Adrenal gland (tissue), 5 donors: Measurements from ENCODE around the gene RPL36A.
A peak's percentile ranks its signal among the peaks of the same experiment; 100 is the strongest.

Source experiments
- POLR2A ChIP-seq, 2 donors: fragments of 450-650 bp; IDR thresholded peaks; one replicate each; pipeline ENCODE4 v1.6.1; 2017; ENCODE audit warnings: antibody characterized with exemption in 2 of 2, mild to moderate bottlenecking in 2 of 2, moderate library complexity in 1 of 2
- TF ChIP-seq, protein P1 (sequence below), 6 experiments: fragments of 450-650 bp in 4 of 6; fragments of 200-600 bp in 2 of 6; sonication (generic) in 1 of 6; IDR thresholded peaks; 1 replicate in 5 of 6; 2 replicates in 1 of 6; pipeline versions ENCODE4 v1.5.1 to v1.8.0; 2016 to 2021; ENCODE audit warnings: antibody characterized with exemption in 6 of 6, mild to moderate bottlenecking in 2 of 6, moderate library complexity in 1 of 6
- donor health status: DM: no; HTN: no; CAD: no.

DNA sequence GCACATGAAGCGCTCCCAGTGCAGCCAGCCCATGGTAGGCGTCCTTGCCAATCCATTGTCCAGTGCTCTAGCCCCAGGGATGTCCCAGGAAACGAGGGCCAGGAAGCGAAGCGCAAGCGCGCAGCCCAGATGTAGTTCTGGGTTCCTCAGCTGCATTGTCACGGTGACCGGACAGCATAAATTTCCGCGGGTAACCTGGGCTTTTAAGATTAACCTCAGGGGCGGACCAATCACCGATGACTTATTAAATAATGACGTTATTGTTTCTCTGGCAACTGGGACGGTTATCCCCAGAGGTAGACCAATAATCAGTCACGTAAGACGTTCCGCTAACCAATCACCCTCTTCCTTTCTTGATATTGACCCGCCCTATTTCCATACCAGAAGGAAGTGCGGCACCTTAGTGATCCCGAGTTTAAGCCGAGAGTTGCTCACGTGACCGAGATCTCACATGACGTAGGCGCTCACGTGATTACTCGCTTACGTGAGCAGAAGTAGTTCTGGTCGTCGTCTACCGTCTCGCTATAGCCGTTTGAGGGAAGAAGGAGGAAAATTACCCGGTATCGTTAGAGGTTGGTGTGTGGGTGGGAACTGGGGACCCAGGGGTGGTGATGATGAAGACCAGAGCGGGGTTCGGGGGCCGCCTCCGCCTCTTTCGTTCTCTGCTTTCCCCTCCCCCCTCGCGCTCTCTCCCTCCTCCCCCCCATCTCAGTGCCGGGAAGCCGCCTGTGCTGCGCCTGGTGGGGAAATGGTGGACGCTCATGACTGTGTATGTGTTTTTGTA is 17.1 kb downstream of the RPL36A start, which contains the start of the genes GLA and HNRNPH2:
- TF ChIP-seq, protein P1, sequence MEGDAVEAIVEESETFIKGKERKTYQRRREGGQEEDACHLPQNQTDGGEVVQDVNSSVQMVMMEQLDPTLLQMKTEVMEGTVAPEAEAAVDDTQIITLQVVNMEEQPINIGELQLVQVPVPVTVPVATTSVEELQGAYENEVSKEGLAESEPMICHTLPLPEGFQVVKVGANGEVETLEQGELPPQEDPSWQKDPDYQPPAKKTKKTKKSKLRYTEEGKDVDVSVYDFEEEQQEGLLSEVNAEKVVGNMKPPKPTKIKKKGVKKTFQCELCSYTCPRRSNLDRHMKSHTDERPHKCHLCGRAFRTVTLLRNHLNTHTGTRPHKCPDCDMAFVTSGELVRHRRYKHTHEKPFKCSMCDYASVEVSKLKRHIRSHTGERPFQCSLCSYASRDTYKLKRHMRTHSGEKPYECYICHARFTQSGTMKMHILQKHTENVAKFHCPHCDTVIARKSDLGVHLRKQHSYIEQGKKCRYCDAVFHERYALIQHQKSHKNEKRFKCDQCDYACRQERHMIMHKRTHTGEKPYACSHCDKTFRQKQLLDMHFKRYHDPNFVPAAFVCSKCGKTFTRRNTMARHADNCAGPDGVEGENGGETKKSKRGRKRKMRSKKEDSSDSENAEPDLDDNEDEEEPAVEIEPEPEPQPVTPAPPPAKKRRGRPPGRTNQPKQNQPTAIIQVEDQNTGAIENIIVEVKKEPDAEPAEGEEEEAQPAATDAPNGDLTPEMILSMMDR (IDR thresholded peaks at IDR 0.05), result peak in 4 of 6 experiments; percentile 3 to 56 (median 32)
- peak; percentile 59 to 81 for TF ChIP-seq POLR2A (IDR thresholded peaks at IDR 0.05)
